NB4 (cell line): ENCODE measurements around the gene PHLDB1.

ENCODE experiments used
- CTCF ChIP-seq: IDR thresholded peaks from one replicate; pipeline ENCODE4 v1.5.1; 2012; ENCODE audit warnings: low read depth, low read length
- POLR2A ChIP-seq: IDR thresholded peaks from 2 replicates; pipeline ENCODE4 v1.6.1; 2011; ENCODE audit warnings: mild to moderate bottlenecking; ENCODE audit not compliant: insufficient read length; ENCODE audit errors: extremely low read depth

DNA sequence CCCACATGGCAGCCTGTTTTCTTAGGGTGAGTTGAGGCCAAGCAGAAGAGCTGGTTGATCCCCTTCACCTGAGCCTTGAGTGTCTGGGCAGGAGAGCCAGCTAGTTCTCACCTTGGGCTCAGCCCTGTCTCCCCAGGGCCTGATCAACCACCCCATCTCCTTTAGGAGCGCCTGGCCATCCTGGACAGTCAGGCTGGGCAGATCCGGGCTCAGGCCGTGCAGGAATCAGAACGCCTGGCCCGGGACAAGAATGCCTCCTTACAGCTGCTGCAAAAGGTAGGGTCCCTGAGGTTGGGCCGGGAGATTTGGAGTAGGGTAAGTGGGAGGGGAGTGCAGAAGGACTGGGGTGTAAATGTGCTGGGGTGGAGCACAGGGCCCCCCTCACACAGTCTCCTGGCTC is 31.3 kb downstream of the PHLDB1 start:
- no peak for TF ChIP-seq CTCF
- TF ChIP-seq POLR2A = no peak
